ENCODE data around the gene RIPOR2. TPM values are rescaled to one million over a fixed set of nuclear protein-coding genes. Genes with fewer than 3 reads are reported as not detected.
A peak's percentile ranks its signal among the peaks of the same experiment; 100 is the strongest.

RIPOR2 gene
- total and polyA plus RNA-seq, 2 donors (not counting 3 experiments of a cell fraction or from before 2014, with no cell fraction given), result 0.10 TPM; not detected in 1

DNA sequence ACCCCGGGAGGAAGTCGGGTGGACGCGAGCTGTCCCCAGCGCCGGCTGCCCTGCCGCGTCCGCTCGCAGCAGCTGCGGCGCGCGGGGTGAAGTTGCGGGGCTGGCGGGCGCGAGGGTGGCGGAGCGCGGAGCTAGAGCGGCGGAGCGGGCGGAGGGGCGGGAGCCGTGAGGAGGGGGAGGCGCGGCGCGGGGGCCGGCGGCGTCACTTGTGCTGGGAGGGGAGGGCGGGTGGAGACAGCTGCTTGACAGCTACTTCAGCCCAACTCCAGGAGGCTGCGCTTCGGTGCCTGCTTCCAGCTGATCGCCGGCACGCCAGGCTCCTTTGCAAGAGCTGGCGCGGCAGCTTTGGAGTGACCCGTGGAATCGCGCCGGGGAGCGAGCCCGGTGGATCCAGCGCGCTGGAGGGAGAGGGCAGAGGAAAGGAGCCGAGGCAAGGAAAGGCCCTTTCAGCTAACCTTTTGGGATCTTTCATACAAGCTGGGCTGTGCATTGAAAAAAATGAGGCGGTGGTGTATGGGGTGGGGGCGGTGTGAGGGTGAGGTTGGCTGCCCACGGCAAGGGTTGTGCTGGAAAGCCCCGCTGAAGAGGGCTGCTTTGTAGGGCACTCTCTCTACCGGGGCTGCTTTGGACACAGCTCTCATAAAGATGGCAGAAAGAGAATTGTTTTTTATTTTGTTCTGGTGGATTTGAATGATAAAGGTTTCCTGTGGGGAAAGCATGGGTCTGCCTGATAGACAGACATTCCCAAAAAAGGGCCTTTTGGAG, 24.6 kb downstream of the RIPOR2 start:
- BruUV-seq (replicated peaks), result no TSS peak
- intact Hi-C loops (cut with micrococcal nuclease) (no loop called here), dilution Hi-C loops (cut with MboI; ENCODE audit: extremely low pct_ligation_motif_present, low sequenced_read_pairs) (no loop called here)
- no peaks in the 10 kb centered on the region for H3K9me3 ChIP-seq (replicated peaks; ENCODE audit: control insufficient read depth, insufficient read depth, low read length)
- H3K9ac ChIP-seq (replicated peaks; ENCODE audit: extremely low read depth, insufficient read depth, low read length), result no peak overlapping the region
- H3K4me3 ChIP-seq (replicated peaks in 1 of 3; ENCODE audit: insufficient read depth in 1 of 3, low read depth in 1 of 3, low read length in 3 of 3), result peak overlapping the region in 2 of 3 experiments; percentile 26 to 37
- peak overlapping the region; percentile 60 for H2AFZ ChIP-seq (ENCODE audit: low read depth, low read length)
- H4K20me1 ChIP-seq (replicated peaks; ENCODE audit: control insufficient read depth, extremely low read depth, insufficient read depth, low read length), result no peaks in the 10 kb centered on the region
- POLR2A ChIA-PET, result no interaction called here
- H3K4me1 ChIP-seq (ENCODE audit: control insufficient read depth, extremely low read depth, insufficient read depth, low read length), result peaks cover 3% of the 10 kb centered on the region
- no peaks in the 10 kb centered on the region for H3K79me2 ChIP-seq (ENCODE audit: control insufficient read depth, insufficient read depth, low read length)
- CTCF ChIA-PET, result interaction anchor here (0.9 to 1.4 kb wide), 7 partner anchors 15 to 80 kb away, joined by 3 to 5 read pairs (median 4); no protein-coding TSS in a partner anchor
- TF ChIP-seq FOS (IDR thresholded peaks at IDR 0.05; ENCODE audit: borderline replicate concordance, insufficient read depth, low read length) (no peak), MYC (IDR thresholded peaks at IDR 0.05; ENCODE audit: low read depth, low read length) (no peak), POLR2A (IDR thresholded peaks at IDR 0.05; ENCODE audit: low read depth, low read length) (no peak), GATA2 (IDR thresholded peaks at IDR 0.05; ENCODE audit: insufficient read depth, insufficient read length, low read depth, low read length) (no peak), EZH2 (IDR thresholded peaks at IDR 0.05; ENCODE audit: borderline replicate concordance, low read depth, low read length, severe bottlenecking) (no peak), POLR2AphosphoS5 (IDR thresholded peaks at IDR 0.05; ENCODE audit: insufficient read depth, low read depth, low read length) (no peak), JUN (IDR thresholded peaks at IDR 0.05; ENCODE audit: borderline replicate concordance, insufficient read depth, insufficient read length, low read depth) (no peak)
- TF ChIP-seq, protein P1, sequence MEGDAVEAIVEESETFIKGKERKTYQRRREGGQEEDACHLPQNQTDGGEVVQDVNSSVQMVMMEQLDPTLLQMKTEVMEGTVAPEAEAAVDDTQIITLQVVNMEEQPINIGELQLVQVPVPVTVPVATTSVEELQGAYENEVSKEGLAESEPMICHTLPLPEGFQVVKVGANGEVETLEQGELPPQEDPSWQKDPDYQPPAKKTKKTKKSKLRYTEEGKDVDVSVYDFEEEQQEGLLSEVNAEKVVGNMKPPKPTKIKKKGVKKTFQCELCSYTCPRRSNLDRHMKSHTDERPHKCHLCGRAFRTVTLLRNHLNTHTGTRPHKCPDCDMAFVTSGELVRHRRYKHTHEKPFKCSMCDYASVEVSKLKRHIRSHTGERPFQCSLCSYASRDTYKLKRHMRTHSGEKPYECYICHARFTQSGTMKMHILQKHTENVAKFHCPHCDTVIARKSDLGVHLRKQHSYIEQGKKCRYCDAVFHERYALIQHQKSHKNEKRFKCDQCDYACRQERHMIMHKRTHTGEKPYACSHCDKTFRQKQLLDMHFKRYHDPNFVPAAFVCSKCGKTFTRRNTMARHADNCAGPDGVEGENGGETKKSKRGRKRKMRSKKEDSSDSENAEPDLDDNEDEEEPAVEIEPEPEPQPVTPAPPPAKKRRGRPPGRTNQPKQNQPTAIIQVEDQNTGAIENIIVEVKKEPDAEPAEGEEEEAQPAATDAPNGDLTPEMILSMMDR (IDR thresholded peaks at IDR 0.05; ENCODE audit: extremely low read depth in 1 of 2, insufficient read depth in 1 of 2, low read depth in 1 of 2, low read length in 2 of 2), result no peak
- TF ChIP-seq, protein P2, sequence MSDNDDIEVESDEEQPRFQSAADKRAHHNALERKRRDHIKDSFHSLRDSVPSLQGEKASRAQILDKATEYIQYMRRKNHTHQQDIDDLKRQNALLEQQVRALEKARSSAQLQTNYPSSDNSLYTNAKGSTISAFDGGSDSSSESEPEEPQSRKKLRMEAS (IDR thresholded peaks at IDR 0.05; ENCODE audit: insufficient read depth, insufficient read length), result no peak
- no peak overlapping the region for H3K27ac ChIP-seq (ENCODE audit: insufficient read depth, low read depth, low read length)
- DNase-seq (ENCODE audit: low read depth, low spot score), result peak; percentile 23
- peaks cover 49 to 50% of the 10 kb centered on the region in 2 experiments for H3K27me3 ChIP-seq (ENCODE audit: control insufficient read depth in 2 of 2, insufficient read depth in 2 of 2, low read length in 2 of 2)
- FAIRE-seq, result no peak
- peak overlapping the region; percentile 65 for H3K4me2 ChIP-seq (ENCODE audit: insufficient read depth, low read length)
- H3K36me3 ChIP-seq (ENCODE audit: control insufficient read depth in 2 of 2, extremely low read depth in 1 of 2, insufficient read depth in 2 of 2, low read length in 2 of 2), result no peaks in the 10 kb centered on the region
- H3K9me1 ChIP-seq (replicated peaks; ENCODE audit: control insufficient read depth, extremely low read depth, insufficient read depth, low read length), result no peaks in the 10 kb centered on the region

Data from endothelial cell of umbilical vein (primary cell).